HCT116 (cell line): ENCODE measurements around the gene P3H4. TPM values are rescaled to one million over a fixed set of nuclear protein-coding genes. Genes with fewer than 3 reads are reported as not detected.

Source experiments
- ATAC-seq: fragments of 200-7000 bp; cut with Tn5 transposase; 2 replicates; pipeline ENCODE4 v1.9.1; 2020; ENCODE audit warnings: mild to moderate bottlenecking, moderate library complexity
- BruUV-seq: library from RNA; stranded (reverse); fragments of 400-500 nt; replicated peaks from 2 replicates; lab custom pipeline; 2021; lab: Mats Ljungman, UMichigan
- CTCF ChIA-PET: fragments of 300-600 bp; sonication (Branson Sonifier 250); formaldehyde crosslinking; loops from one replicate; lab custom pipeline; 2021; ENCODE audit warnings: antibody characterized with exemption; lab: Charles Lee
- POLR2A ChIA-PET: fragments of 300-600, 350-600 bp; sonication (Branson Sonifier 250); formaldehyde crosslinking; loops from one replicate; lab custom pipeline; 2021; ENCODE audit warnings: antibody characterized with exemption; lab: Charles Lee
- RAD21 ChIA-PET, 2 experiments: fragments of 300-600 bp; sonication (Branson Sonifier 250); formaldehyde crosslinking; loops; one replicate each; lab custom pipeline; 2023; ENCODE audit warnings: low total read pairs in 2 of 2; ENCODE audit not compliant: uncharacterized antibody in 2 of 2, unreplicated experiment in 2 of 2, low non-redundant PET in 1 of 2; lab: Charles Lee
- DNase-seq: peaks from one replicate; pipeline ENCODE4 v3.0.0-alpha.2; 2010; ENCODE audit warnings: low read depth, low spot score
- H2AFZ ChIP-seq: fragments of 200-600 bp; shearing (Covaris generic), sonication (generic); 2 replicates; pipeline ENCODE4 v1.6.1; 2017; ENCODE audit warnings: low read depth, mixed run types, mixed read lengths, antibody characterized with exemption, low read length; ENCODE audit not compliant: poor library complexity, severe bottlenecking
- H3K27ac ChIP-seq: 2 replicates; pipeline ENCODE4 v1.5.1; 2012; ENCODE audit warnings: low read depth, low read length
- H3K27me3 ChIP-seq: fragments of 200-600 bp; sonication (generic); 2 replicates; pipeline ENCODE4 v1.6.1; 2016; ENCODE audit warnings: mixed run types, low read length, mixed read lengths; ENCODE audit not compliant: insufficient read depth
- H3K36me3 ChIP-seq, 2 experiments: fragments of 200-500 bp in 1 of 2; fragments of 200-600 bp in 1 of 2; sonication (Bioruptor generic) in 1 of 2; sonication (generic) in 1 of 2; 2 replicates each; pipeline versions ENCODE4 v1.5.1 to v1.6.1; 2014 to 2016; ENCODE audit warnings: low read length in 2 of 2, inconsistent platforms in 1 of 2, mixed read lengths in 1 of 2, mixed run types in 1 of 2; ENCODE audit not compliant: insufficient read depth in 2 of 2, control insufficient read depth in 1 of 2
- H3K4me1 ChIP-seq, 2 experiments: fragments of 200-600 bp in 1 of 2; sonication (generic) in 1 of 2; 2 replicates each; pipeline versions ENCODE4 v1.5.1 to v1.6.1; 2012 to 2017; ENCODE audit warnings: low read length in 2 of 2, inconsistent platforms in 1 of 2, mild to moderate bottlenecking in 1 of 2, mixed read lengths in 1 of 2, mixed run types in 1 of 2, moderate library complexity in 1 of 2; ENCODE audit not compliant: insufficient read depth in 2 of 2, control insufficient read depth in 1 of 2
- H3K4me2 ChIP-seq: fragments of 200-600 bp; sonication (generic); 2 replicates; pipeline ENCODE4 v1.6.1; 2017; ENCODE audit warnings: mixed run types, low read length, mixed read lengths
- H3K4me3 ChIP-seq, 2 experiments: fragments of 200-600 bp in 1 of 2; sonication (generic) in 1 of 2; replicated peaks in 1 of 2; 2 replicates each; pipeline ENCODE4 v1.5.1; 2011 to 2016; ENCODE audit warnings: low read length in 2 of 2, control low read depth in 1 of 2, low read depth in 1 of 2, mild to moderate bottlenecking in 1 of 2, mixed read lengths in 1 of 2, mixed run types in 1 of 2
- H3K79me2 ChIP-seq: fragments of 200-600 bp; sonication (generic); 2 replicates; pipeline ENCODE4 v1.6.1; 2017; ENCODE audit warnings: mild to moderate bottlenecking, mixed run types, low read length, moderate library complexity, mixed read lengths; ENCODE audit not compliant: insufficient read depth
- H3K9ac ChIP-seq: fragments of 200-600 bp; sonication (generic); 2 replicates; pipeline ENCODE4 v1.6.1; 2016; ENCODE audit warnings: low read length, mixed read lengths
- H3K9me2 ChIP-seq: fragments of 200-600 bp; sonication (generic), shearing (Covaris generic); 2 replicates; pipeline ENCODE4 v1.6.1; 2017; ENCODE audit warnings: mixed run types, mild to moderate bottlenecking, moderate library complexity; ENCODE audit not compliant: insufficient read depth
- H3K9me3 ChIP-seq, 2 experiments: fragments of 200-500 bp in 1 of 2; fragments of 200-600 bp in 1 of 2; sonication (Bioruptor generic) in 1 of 2; sonication (generic) in 1 of 2; 2 replicates each; pipeline ENCODE4 v1.6.1; 2014 to 2017; ENCODE audit warnings: low read length in 2 of 2, mixed read lengths in 2 of 2, inconsistent platforms in 1 of 2, low read depth in 1 of 2, mild to moderate bottlenecking in 1 of 2, mixed run types in 1 of 2, moderate library complexity in 1 of 2; ENCODE audit not compliant: control insufficient read depth in 1 of 2, insufficient read depth in 1 of 2
- H4K20me1 ChIP-seq: fragments of 200-600 bp; sonication (generic), shearing (Covaris generic); 2 replicates; pipeline ENCODE4 v1.6.1; 2017; ENCODE audit warnings: mixed run types, mild to moderate bottlenecking, moderate library complexity; ENCODE audit not compliant: insufficient read depth
- CBX3 ChIP-seq: IDR thresholded peaks from 2 replicates; pipeline ENCODE4 v1.6.1; 2012; ENCODE audit warnings: low read depth
- ELF1 ChIP-seq: IDR thresholded peaks from 2 replicates; pipeline ENCODE4 v1.6.1; 2012; ENCODE audit warnings: low read depth, borderline replicate concordance
- EZH2 ChIP-seq: fragments of 200-600 bp; sonication (generic); IDR thresholded peaks from 2 replicates; pipeline ENCODE4 v1.6.1; 2017; ENCODE audit warnings: antibody characterized with exemption, mixed run types
- JUND ChIP-seq: IDR thresholded peaks from 2 replicates; pipeline ENCODE4 v1.6.1; 2012
- POLR2A ChIP-seq: IDR thresholded peaks from 2 replicates; pipeline ENCODE4 v1.7.0; 2011; ENCODE audit warnings: borderline replicate concordance; ENCODE audit not compliant: insufficient read depth, insufficient read length; ENCODE audit errors: extremely low read depth
- POLR2AphosphoS5 ChIP-seq: IDR thresholded peaks from 2 replicates; pipeline ENCODE4 v1.6.1; 2011; ENCODE audit warnings: mild to moderate bottlenecking, low read depth, low read length, moderate library complexity
- RAD21 ChIP-seq: IDR thresholded peaks from 2 replicates; pipeline ENCODE4 v1.6.1; 2012; ENCODE audit warnings: low read depth, mild to moderate bottlenecking
- SRF ChIP-seq: IDR thresholded peaks from 2 replicates; pipeline ENCODE4 v1.6.1; 2012; ENCODE audit warnings: low read depth
- TCF7L2 ChIP-seq: IDR thresholded peaks from 2 replicates; pipeline ENCODE4 v1.7.0; 2011; ENCODE audit warnings: borderline replicate concordance, inconsistent platforms; ENCODE audit not compliant: insufficient read depth, insufficient read length; ENCODE audit errors: extremely low read depth
- YY1 ChIP-seq: IDR thresholded peaks from 2 replicates; pipeline ENCODE4 v1.6.1; 2011; ENCODE audit warnings: low read length, low read depth, moderate library complexity, mild to moderate bottlenecking; ENCODE audit not compliant: insufficient replicate concordance; ENCODE audit errors: extremely low read depth
- ZBTB33 ChIP-seq: IDR thresholded peaks from 2 replicates; pipeline ENCODE4 v1.6.1; 2011; ENCODE audit warnings: mild to moderate bottlenecking, low read length, moderate library complexity; ENCODE audit not compliant: insufficient replicate concordance; ENCODE audit errors: extremely low read depth
- intact Hi-C: fragments of 100-400 bp; cut with micrococcal nuclease; formaldehyde crosslinking; loops from 2 replicates; pipeline ENCODE4 v1.10.0; 2022
- total RNA-seq: library from RNA; stranded (reverse); gene quantifications from one replicate; pipeline ENCODE4 v1.2.1, GENCODE V29; 2021; ENCODE audit not compliant: unreplicated experiment

P3H4 gene
- total RNA-seq, 1 experiment from 2014 or later: 23.4 TPM

- H3K27me3 ChIP-seq: no peaks in the 10 kb centered on the region
- TSS peak; percentile 39 for BruUV-seq
- peak; percentile 29 for ATAC-seq
- no peak for DNase-seq
- peaks cover 30% of the 10 kb centered on the region; the same call in 1 of the 2 replicates for H3K79me2 ChIP-seq
- H3K4me3 ChIP-seq: peak overlapping the region; percentile 66 to 72
- no peak overlapping the region for H2AFZ ChIP-seq
- peak overlapping the region; percentile 99 for H3K4me2 ChIP-seq
- TF ChIP-seq POLR2A (no peak), ELF1 (no peak), JUND (no peak), ZBTB33 (no peak), TCF7L2 (no peak), SRF (no peak), EZH2 (no peak), CBX3 (no peak), POLR2AphosphoS5 (no peak), RAD21 (no peak), YY1 (no peak)
- no peaks in the 10 kb centered on the region for H3K9me3 ChIP-seq
- no peaks in the 10 kb centered on the region for H4K20me1 ChIP-seq
- peak overlapping the region; percentile 97 for H3K27ac ChIP-seq
- intact Hi-C loops: loop anchor here (2.0 kb wide), 1 partner anchor 72 kb away; no protein-coding TSS in a partner anchor
- CTCF ChIA-PET: interaction anchor here (0.6 to 3.5 kb wide), 8 partner anchors 10 to 539 kb away, joined by 3 to 25 read pairs (median 4); partner anchors contain the start of gene JUP
- RAD21 ChIA-PET: interaction anchor here in 1 of 2 experiments (0.9 to 1.2 kb wide), 2 partner anchors 37 to 73 kb away, joined by 3 read pairs; no protein-coding TSS in a partner anchor
- H3K4me1 ChIP-seq: peaks cover 10 to 41% of the 10 kb centered on the region in 2 experiments; a peak in 3 of 4 replicates
- H3K9ac ChIP-seq: peak overlapping the region; percentile 71
- no peaks in the 10 kb centered on the region for H3K36me3 ChIP-seq
- POLR2A ChIA-PET: interaction anchor here (0.5 to 2.7 kb wide), 6 partner anchors 10 to 123 kb away, joined by 3 to 11 read pairs (median 4); partner anchors contain the start of genes EIF1 and JUP
- no peaks in the 10 kb centered on the region for H3K9me2 ChIP-seq
Observed at GRCh38 chr17:41810659-41811548, 845 bp downstream of the P3H4 start.
